SH-SY5Y (cell line): ENCODE measurements around the gene PTPRO.

Experiments used
- GATA2 ChIP-seq: IDR thresholded peaks from 2 replicates; pipeline ENCODE4 v1.6.1; 2011; ENCODE audit warnings: mild to moderate bottlenecking, low read depth, low read length
- GATA3 ChIP-seq: IDR thresholded peaks from 2 replicates; pipeline ENCODE4 v1.6.1; 2011; ENCODE audit warnings: low read depth, mild to moderate bottlenecking, low read length, moderate library complexity

DNA sequence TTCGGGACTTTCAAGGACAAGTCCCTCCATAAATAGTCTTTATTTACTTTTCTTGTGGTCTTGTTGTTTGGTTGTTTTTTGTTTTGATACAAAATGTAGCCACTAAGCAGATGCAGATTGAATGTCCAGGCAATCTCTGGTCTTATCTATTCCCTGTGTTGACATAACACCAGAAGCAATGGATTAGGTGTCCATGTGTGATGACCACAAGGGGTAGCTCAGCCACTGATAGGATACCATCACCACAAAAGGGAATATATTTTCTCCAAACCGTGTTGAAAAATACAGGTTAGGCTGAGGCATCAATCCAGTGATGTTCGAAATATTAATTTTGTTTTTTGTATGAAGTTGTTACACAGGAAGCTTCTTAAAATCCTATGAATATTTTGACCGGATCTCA, 270.6 kb downstream of the PTPRO start:
- TF ChIP-seq GATA2 (no peak), GATA3 (no peak)
